Measurements from ENCODE around the gene CLRN3. TPM values are rescaled to one million over a fixed set of nuclear protein-coding genes. Genes with fewer than 3 reads are reported as not detected.

Gene CLRN3
- polyA plus RNA-seq, 1 donor from 2014 or later: not detected

DNA sequence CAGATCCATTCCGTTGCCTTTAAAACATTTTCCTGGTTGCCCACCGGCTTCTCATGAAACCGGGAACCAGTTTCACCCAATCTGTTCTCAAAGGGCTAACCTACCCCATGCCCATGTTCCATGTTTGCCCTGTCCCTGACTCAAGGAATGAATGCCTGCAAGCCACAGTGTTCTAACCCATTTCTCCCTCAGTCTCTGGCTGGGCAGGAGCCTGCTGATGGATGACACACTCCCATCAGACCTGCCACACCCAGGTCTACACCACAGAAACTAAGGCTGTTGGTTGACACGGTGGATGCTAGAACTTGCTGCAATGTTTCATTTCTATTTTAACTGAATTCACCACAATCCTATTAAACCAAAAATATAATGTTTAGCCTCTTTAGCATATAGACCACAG, 15.6 kb downstream of the CLRN3 start:
- no peak overlapping the region for H2AFZ ChIP-seq (ENCODE audit: low read depth, low read length)

DNA sequence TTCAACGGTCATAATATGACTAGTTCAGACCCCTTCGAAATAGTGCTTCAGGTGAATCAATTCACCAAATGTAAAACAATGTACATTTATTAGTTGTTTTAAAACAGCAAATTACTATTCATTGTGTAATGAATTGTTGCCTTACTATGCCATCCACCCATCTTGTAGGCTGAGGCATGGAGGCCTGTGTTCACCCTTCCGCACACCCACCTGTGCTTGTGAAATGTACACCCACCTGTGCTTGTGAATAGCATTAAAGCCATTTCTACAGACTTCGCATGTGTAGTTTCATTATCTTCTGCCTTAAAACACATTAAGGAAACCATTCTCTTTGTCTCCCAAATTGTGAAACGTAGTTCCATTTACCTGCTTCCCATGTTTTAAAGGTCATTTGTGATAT, 16.8 kb downstream of the CLRN3 start:
- Histone ChIP-seq H3K9me2 (ENCODE audit: insufficient read depth, low read length) (no peaks in the 10 kb centered on the region), H3K79me2 (replicated peaks; ENCODE audit: insufficient read depth, low read length) (no peaks in the 10 kb centered on the region), H3K27me3 (ENCODE audit: insufficient read depth, low read depth, low read length) (no peaks in the 10 kb centered on the region), H3F3A (ENCODE audit: insufficient read depth, low read length, poor library complexity, severe bottlenecking) (no peaks in the 10 kb centered on the region), H3K9me3 (ENCODE audit: low read length) (no peaks in the 10 kb centered on the region), H4K20me1 (ENCODE audit: insufficient read depth) (no peaks in the 10 kb centered on the region), H3K4me3 (ENCODE audit: low read length) (no peak overlapping the region), H2AFZ (ENCODE audit: low read depth, low read length) (no peak overlapping the region), H3K27ac (ENCODE audit: low read length) (no peak overlapping the region), H3K9ac (ENCODE audit: low read length) (no peak overlapping the region), H3K36me3 (ENCODE audit: insufficient read depth, low read length) (no peaks in the 10 kb centered on the region), H3K4me2 (ENCODE audit: low read length) (no peak overlapping the region)
- no peak for TF ChIP-seq RAD21 (conservative IDR thresholded peaks at IDR 0.05)
- no peak for TF ChIP-seq EZH2 (IDR thresholded peaks at IDR 0.05; ENCODE audit: borderline replicate concordance, insufficient read depth, low read length, poor library complexity, severe bottlenecking)
- TF ChIP-seq, protein P1, sequence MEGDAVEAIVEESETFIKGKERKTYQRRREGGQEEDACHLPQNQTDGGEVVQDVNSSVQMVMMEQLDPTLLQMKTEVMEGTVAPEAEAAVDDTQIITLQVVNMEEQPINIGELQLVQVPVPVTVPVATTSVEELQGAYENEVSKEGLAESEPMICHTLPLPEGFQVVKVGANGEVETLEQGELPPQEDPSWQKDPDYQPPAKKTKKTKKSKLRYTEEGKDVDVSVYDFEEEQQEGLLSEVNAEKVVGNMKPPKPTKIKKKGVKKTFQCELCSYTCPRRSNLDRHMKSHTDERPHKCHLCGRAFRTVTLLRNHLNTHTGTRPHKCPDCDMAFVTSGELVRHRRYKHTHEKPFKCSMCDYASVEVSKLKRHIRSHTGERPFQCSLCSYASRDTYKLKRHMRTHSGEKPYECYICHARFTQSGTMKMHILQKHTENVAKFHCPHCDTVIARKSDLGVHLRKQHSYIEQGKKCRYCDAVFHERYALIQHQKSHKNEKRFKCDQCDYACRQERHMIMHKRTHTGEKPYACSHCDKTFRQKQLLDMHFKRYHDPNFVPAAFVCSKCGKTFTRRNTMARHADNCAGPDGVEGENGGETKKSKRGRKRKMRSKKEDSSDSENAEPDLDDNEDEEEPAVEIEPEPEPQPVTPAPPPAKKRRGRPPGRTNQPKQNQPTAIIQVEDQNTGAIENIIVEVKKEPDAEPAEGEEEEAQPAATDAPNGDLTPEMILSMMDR (IDR thresholded peaks at IDR 0.05; ENCODE audit: poor library complexity, severe bottlenecking): no peak
- no peak for TF ChIP-seq POLR2AphosphoS5 (IDR thresholded peaks at IDR 0.05)
- TF ChIP-seq SMC3 (conservative IDR thresholded peaks at IDR 0.05; ENCODE audit: poor library complexity): no peak

More for the DNA sequence above, 15.6 kb downstream of the CLRN3 start:
- no peaks in the 10 kb centered on the region for H4K20me1 ChIP-seq (ENCODE audit: insufficient read depth)
- H3K36me3 ChIP-seq (ENCODE audit: insufficient read depth, low read length): no peaks in the 10 kb centered on the region
- H3K9me3 ChIP-seq (ENCODE audit: low read length): no peaks in the 10 kb centered on the region
- H3K27me3 ChIP-seq (ENCODE audit: insufficient read depth, low read depth, low read length): no peaks in the 10 kb centered on the region
- H3F3A ChIP-seq (ENCODE audit: insufficient read depth, low read length, poor library complexity, severe bottlenecking): no peaks in the 10 kb centered on the region
- no peaks in the 10 kb centered on the region for H3K9me2 ChIP-seq (ENCODE audit: insufficient read depth, low read length)
- H3K27ac ChIP-seq (ENCODE audit: low read length): no peak overlapping the region
- H3K4me2 ChIP-seq (ENCODE audit: low read length): no peak overlapping the region
- no peak overlapping the region for H3K9ac ChIP-seq (ENCODE audit: low read length)
- no peak overlapping the region for H3K4me3 ChIP-seq (ENCODE audit: low read length)
- H3K79me2 ChIP-seq (replicated peaks; ENCODE audit: insufficient read depth, low read length): no peaks in the 10 kb centered on the region
- TF ChIP-seq, protein P2, sequence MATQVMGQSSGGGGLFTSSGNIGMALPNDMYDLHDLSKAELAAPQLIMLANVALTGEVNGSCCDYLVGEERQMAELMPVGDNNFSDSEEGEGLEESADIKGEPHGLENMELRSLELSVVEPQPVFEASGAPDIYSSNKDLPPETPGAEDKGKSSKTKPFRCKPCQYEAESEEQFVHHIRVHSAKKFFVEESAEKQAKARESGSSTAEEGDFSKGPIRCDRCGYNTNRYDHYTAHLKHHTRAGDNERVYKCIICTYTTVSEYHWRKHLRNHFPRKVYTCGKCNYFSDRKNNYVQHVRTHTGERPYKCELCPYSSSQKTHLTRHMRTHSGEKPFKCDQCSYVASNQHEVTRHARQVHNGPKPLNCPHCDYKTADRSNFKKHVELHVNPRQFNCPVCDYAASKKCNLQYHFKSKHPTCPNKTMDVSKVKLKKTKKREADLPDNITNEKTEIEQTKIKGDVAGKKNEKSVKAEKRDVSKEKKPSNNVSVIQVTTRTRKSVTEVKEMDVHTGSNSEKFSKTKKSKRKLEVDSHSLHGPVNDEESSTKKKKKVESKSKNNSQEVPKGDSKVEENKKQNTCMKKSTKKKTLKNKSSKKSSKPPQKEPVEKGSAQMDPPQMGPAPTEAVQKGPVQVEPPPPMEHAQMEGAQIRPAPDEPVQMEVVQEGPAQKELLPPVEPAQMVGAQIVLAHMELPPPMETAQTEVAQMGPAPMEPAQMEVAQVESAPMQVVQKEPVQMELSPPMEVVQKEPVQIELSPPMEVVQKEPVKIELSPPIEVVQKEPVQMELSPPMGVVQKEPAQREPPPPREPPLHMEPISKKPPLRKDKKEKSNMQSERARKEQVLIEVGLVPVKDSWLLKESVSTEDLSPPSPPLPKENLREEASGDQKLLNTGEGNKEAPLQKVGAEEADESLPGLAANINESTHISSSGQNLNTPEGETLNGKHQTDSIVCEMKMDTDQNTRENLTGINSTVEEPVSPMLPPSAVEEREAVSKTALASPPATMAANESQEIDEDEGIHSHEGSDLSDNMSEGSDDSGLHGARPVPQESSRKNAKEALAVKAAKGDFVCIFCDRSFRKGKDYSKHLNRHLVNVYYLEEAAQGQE (IDR thresholded peaks at IDR 0.05; ENCODE audit: borderline replicate concordance): no peak
- TF ChIP-seq, protein P1 (IDR thresholded peaks at IDR 0.05; ENCODE audit: poor library complexity, severe bottlenecking): no peak
- no peak for TF ChIP-seq RAD21 (conservative IDR thresholded peaks at IDR 0.05)
- TF ChIP-seq TAF1 (IDR thresholded peaks at IDR 0.05; ENCODE audit: low read depth): no peak
- TF ChIP-seq EP300 (conservative IDR thresholded peaks at IDR 0.05; ENCODE audit: poor library complexity, severe bottlenecking): no peak
- TF ChIP-seq POLR2AphosphoS5 (IDR thresholded peaks at IDR 0.05): no peak
